ENCODE results near the gene MAGEA4. TPM values are rescaled to one million over a fixed set of nuclear protein-coding genes. Genes with fewer than 3 reads are reported as not detected.

The MAGEA4 gene
- total and polyA plus RNA-seq, 2 donors (not counting 3 experiments of a cell fraction or from before 2014, with no cell fraction given): not detected

DNA sequence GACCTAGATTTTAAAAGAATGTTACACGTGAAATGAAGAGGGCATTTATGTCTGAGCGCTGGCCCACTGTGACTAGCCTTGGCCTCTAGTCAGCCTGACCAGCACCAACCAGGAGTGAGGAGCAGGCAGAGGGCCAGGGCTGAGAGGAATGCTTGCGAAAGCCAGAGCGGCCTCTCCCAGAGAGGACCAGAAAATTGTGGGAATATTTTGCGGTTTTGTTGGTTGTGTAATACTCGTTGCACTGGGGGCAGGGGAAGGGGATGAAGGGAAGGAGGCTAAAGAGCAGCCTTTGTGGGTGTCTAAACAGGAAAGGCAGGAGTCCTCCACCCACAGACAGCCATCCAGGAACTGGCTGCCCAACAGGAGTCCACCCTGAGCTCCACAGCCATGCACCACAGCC, 58.0 kb downstream of the MAGEA4 start:
- H3K4me1 ChIP-seq (ENCODE audit: control insufficient read depth, extremely low read depth, insufficient read depth, low read length): peaks cover 19% of the 10 kb centered on the region
- H3K9me1 ChIP-seq (replicated peaks; ENCODE audit: control insufficient read depth, extremely low read depth, insufficient read depth, low read length): no peaks in the 10 kb centered on the region
- no peak overlapping the region for H3K4me2 ChIP-seq (ENCODE audit: insufficient read depth, low read length)
- dilution Hi-C loops (cut with MboI; ENCODE audit: extremely low pct_ligation_motif_present, low sequenced_read_pairs): no loop called here
- no peak overlapping the region for H3K9ac ChIP-seq (replicated peaks; ENCODE audit: extremely low read depth, insufficient read depth, low read length)
- ChIA-PET CTCF (no interaction called here), POLR2A (no interaction called here)
- peaks cover 5 to 9% of the 10 kb centered on the region in 2 experiments for H3K36me3 ChIP-seq (ENCODE audit: control insufficient read depth in 2 of 2, extremely low read depth in 1 of 2, insufficient read depth in 2 of 2, low read length in 2 of 2)
- H2AFZ ChIP-seq (ENCODE audit: low read depth, low read length): no peak overlapping the region
- no TSS peak for BruUV-seq (replicated peaks)
- H3K27ac ChIP-seq (ENCODE audit: insufficient read depth, low read depth, low read length): no peak overlapping the region
- intact Hi-C loops (cut with micrococcal nuclease): no loop called here
- H3K4me3 ChIP-seq (replicated peaks in 1 of 3; ENCODE audit: insufficient read depth in 1 of 3, low read depth in 1 of 3, low read length in 3 of 3): no peak overlapping the region
- H3K27me3 ChIP-seq (ENCODE audit: control insufficient read depth in 2 of 2, insufficient read depth in 2 of 2, low read length in 2 of 2): no peaks in the 10 kb centered on the region
- DNase-seq (ENCODE audit: low read depth, low spot score) (no peak), FAIRE-seq (no peak)
- peaks cover 32% of the 10 kb centered on the region for H3K79me2 ChIP-seq (ENCODE audit: control insufficient read depth, insufficient read depth, low read length)
- TF ChIP-seq POLR2AphosphoS5 (IDR thresholded peaks at IDR 0.05; ENCODE audit: insufficient read depth, low read depth, low read length) (no peak), EZH2 (IDR thresholded peaks at IDR 0.05; ENCODE audit: borderline replicate concordance, low read depth, low read length, severe bottlenecking) (no peak), FOS (IDR thresholded peaks at IDR 0.05; ENCODE audit: borderline replicate concordance, insufficient read depth, low read length) (no peak), POLR2A (IDR thresholded peaks at IDR 0.05; ENCODE audit: low read depth, low read length) (no peak), GATA2 (IDR thresholded peaks at IDR 0.05; ENCODE audit: insufficient read depth, insufficient read length, low read depth, low read length) (no peak), MYC (IDR thresholded peaks at IDR 0.05; ENCODE audit: low read depth, low read length) (no peak), JUN (IDR thresholded peaks at IDR 0.05; ENCODE audit: borderline replicate concordance, insufficient read depth, insufficient read length, low read depth) (no peak), MAX (IDR thresholded peaks at IDR 0.05; ENCODE audit: insufficient read depth, insufficient read length) (no peak)
- TF ChIP-seq, protein P1, sequence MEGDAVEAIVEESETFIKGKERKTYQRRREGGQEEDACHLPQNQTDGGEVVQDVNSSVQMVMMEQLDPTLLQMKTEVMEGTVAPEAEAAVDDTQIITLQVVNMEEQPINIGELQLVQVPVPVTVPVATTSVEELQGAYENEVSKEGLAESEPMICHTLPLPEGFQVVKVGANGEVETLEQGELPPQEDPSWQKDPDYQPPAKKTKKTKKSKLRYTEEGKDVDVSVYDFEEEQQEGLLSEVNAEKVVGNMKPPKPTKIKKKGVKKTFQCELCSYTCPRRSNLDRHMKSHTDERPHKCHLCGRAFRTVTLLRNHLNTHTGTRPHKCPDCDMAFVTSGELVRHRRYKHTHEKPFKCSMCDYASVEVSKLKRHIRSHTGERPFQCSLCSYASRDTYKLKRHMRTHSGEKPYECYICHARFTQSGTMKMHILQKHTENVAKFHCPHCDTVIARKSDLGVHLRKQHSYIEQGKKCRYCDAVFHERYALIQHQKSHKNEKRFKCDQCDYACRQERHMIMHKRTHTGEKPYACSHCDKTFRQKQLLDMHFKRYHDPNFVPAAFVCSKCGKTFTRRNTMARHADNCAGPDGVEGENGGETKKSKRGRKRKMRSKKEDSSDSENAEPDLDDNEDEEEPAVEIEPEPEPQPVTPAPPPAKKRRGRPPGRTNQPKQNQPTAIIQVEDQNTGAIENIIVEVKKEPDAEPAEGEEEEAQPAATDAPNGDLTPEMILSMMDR (IDR thresholded peaks at IDR 0.05; ENCODE audit: extremely low read depth in 1 of 2, insufficient read depth in 1 of 2, low read depth in 1 of 2, low read length in 2 of 2): no peak
- no peaks in the 10 kb centered on the region for H4K20me1 ChIP-seq (replicated peaks; ENCODE audit: control insufficient read depth, extremely low read depth, insufficient read depth, low read length)
- no peaks in the 10 kb centered on the region for H3K9me3 ChIP-seq (replicated peaks; ENCODE audit: control insufficient read depth, insufficient read depth, low read length)
